GM21619 (cell line): ENCODE measurements around the gene IPMK.
"Not testable (repeated sequence)": the region's sequence is repeated elsewhere in the genome, so short reads cannot be mapped to it uniquely, and the experiment has no call there.

Source experiments
- ATAC-seq: cut with Tn5 transposase; IDR thresholded peaks from one replicate; pipeline ENCODE4 v1.9.1; 2021; ENCODE audit not compliant: unreplicated experiment

The IPMK gene

GRCh38 chr10:58157076-58157766 is 110.5 kb downstream of the IPMK start:
- ATAC-seq: no peak

- ATAC-seq: not testable (repeated sequence)
Observed at GRCh38 chr10:58155941-58156340, 111.8 kb downstream of the IPMK start.

GRCh38 chr10:58153751-58154150 is 113.9 kb downstream of the IPMK start:
- no peak for ATAC-seq

- no peak for ATAC-seq
Observed at GRCh38 chr10:58152673-58153263, 114.9 kb downstream of the IPMK start.

- no peak for ATAC-seq
Observed at GRCh38 chr10:58150290-58150689, 117.4 kb downstream of the IPMK start.

GRCh38 chr10:58143944-58144343 is 123.8 kb downstream of the IPMK start:
- no peak for ATAC-seq
